WTC11 (cell line): Measurements from ENCODE around the gene TKFC. TPM values are rescaled to one million over a fixed set of nuclear protein-coding genes. Genes with fewer than 3 reads are reported as not detected.

ENCODE experiments used
- ATAC-seq: fragments of 200-7000 bp; cut with Tn5 transposase; 2 replicates; pipeline ENCODE4 v1.10.0; 2021; ENCODE audit warnings: mild to moderate bottlenecking, moderate library complexity
- CTCF ChIA-PET: fragments of 300-600 bp; sonication (Branson Sonifier 250); formaldehyde crosslinking; loops from one replicate; lab custom pipeline; 2021; ENCODE audit warnings: antibody characterized with exemption; lab: Charles Lee
- POLR2A ChIA-PET: fragments of 350-600 bp; sonication (Branson Sonifier 250); formaldehyde crosslinking; loops from one replicate; lab custom pipeline; 2021; ENCODE audit warnings: antibody characterized with exemption; lab: Charles Lee
- DNase-seq: peaks from one replicate; pipeline ENCODE4 v3.0.0; 2021; ENCODE audit warnings: low spot score
- H3K27ac Mint-ChIP-seq: 2 replicates; pipeline ENCODE4 v1.8.0; 2021; ENCODE audit warnings: mixed read lengths
- H3K27me3 Mint-ChIP-seq: 2 replicates; pipeline ENCODE4 v1.8.0; 2021; ENCODE audit warnings: low read depth, mild to moderate bottlenecking, moderate library complexity, mixed read lengths
- H3K36me3 Mint-ChIP-seq: 2 replicates; pipeline ENCODE4 v1.8.0; 2021; ENCODE audit warnings: mixed read lengths
- H3K4me1 Mint-ChIP-seq: 2 replicates; pipeline ENCODE4 v1.8.0; 2022; ENCODE audit warnings: mixed read lengths
- H3K4me3 Mint-ChIP-seq: 2 replicates; pipeline ENCODE4 v1.8.0; 2021; ENCODE audit warnings: mild to moderate bottlenecking, moderate library complexity, mixed read lengths
- H3K9me3 Mint-ChIP-seq: 2 replicates; pipeline ENCODE4 v1.8.0; 2021; ENCODE audit warnings: mixed read lengths
- CBFB ChIP-seq: sonication (generic); formaldehyde crosslinking; IDR thresholded peaks from 2 replicates; pipeline ENCODE4 v1.8.1; 2022; ENCODE audit warnings: mild to moderate bottlenecking, low read depth, missing genetic modification reagents
- CREB1 ChIP-seq: sonication (generic); formaldehyde crosslinking; IDR thresholded peaks from 2 replicates; pipeline ENCODE4 v1.8.0; 2023; ENCODE audit warnings: mild to moderate bottlenecking, missing genetic modification reagents
- CREM ChIP-seq: sonication (generic); formaldehyde crosslinking; IDR thresholded peaks from 2 replicates; pipeline ENCODE4 v1.8.1; 2022; ENCODE audit warnings: mild to moderate bottlenecking, missing genetic modification reagents, moderate library complexity
- CTCF ChIP-seq: fragments of 200-600 bp; IDR thresholded peaks from 2 replicates; pipeline ENCODE4 v1.8.0; 2022; ENCODE audit warnings: antibody characterized with exemption
- ELF4 ChIP-seq: sonication (generic); formaldehyde crosslinking; IDR thresholded peaks from 2 replicates; pipeline ENCODE4 v1.8.1; 2022; ENCODE audit warnings: low read depth, mild to moderate bottlenecking, moderate library complexity, missing genetic modification reagents
- ETV6 ChIP-seq: sonication (generic); formaldehyde crosslinking; IDR thresholded peaks from 2 replicates; pipeline ENCODE4 v1.8.1; 2022; ENCODE audit warnings: mild to moderate bottlenecking, missing genetic modification reagents
- GABPB1 ChIP-seq: sonication (generic); formaldehyde crosslinking; IDR thresholded peaks from 2 replicates; pipeline ENCODE4 v1.8.1; 2023; ENCODE audit warnings: mild to moderate bottlenecking, missing genetic modification reagents
- JAZF1 ChIP-seq: fragments of 250-450 bp; sonication (Bioruptor Pico); IDR thresholded peaks from 2 replicates; pipeline ENCODE4 v1.9.0; 2021; ENCODE audit warnings: moderate library complexity, mild to moderate bottlenecking, inconsistent platforms
- KAT7 ChIP-seq: sonication (generic); formaldehyde crosslinking; IDR thresholded peaks from 2 replicates; pipeline ENCODE4 v1.8.1; 2023; ENCODE audit warnings: missing genetic modification reagents, mild to moderate bottlenecking, borderline replicate concordance
- MAX ChIP-seq: sonication (generic); formaldehyde crosslinking; IDR thresholded peaks from 2 replicates; pipeline ENCODE4 v1.8.0; 2022; ENCODE audit warnings: mild to moderate bottlenecking, missing genetic modification reagents
- NR1H2 ChIP-seq: sonication (generic); formaldehyde crosslinking; IDR thresholded peaks from 2 replicates; pipeline ENCODE4 v1.9.0; 2021; ENCODE audit warnings: mild to moderate bottlenecking, moderate library complexity, missing genetic modification reagents
- NR3C1 ChIP-seq: sonication (generic); formaldehyde crosslinking; conservative IDR thresholded peaks from 2 replicates; pipeline ENCODE4 v1.8.1; 2023; ENCODE audit warnings: low read depth, mild to moderate bottlenecking, missing genetic modification reagents
- OVOL2 ChIP-seq: fragments of 250-450 bp; sonication (Bioruptor Pico); IDR thresholded peaks from 2 replicates; pipeline ENCODE4 v1.9.0; 2021; ENCODE audit warnings: mild to moderate bottlenecking, borderline replicate concordance
- PRRX2 ChIP-seq: fragments of 250-450 bp; sonication (Bioruptor Pico); IDR thresholded peaks from 2 replicates; pipeline ENCODE4 v1.8.0; 2021; ENCODE audit warnings: mild to moderate bottlenecking
- ZNF121 ChIP-seq: sonication (generic); formaldehyde crosslinking; IDR thresholded peaks from 2 replicates; pipeline ENCODE4 v1.8.0; 2023; ENCODE audit warnings: missing genetic modification reagents
- ZNF317 ChIP-seq: sonication (generic); formaldehyde crosslinking; IDR thresholded peaks from 2 replicates; pipeline ENCODE4 v1.8.1; 2023; ENCODE audit warnings: low read depth, mild to moderate bottlenecking, moderate library complexity, missing genetic modification reagents, borderline replicate concordance
- total RNA-seq: library from RNA; stranded (reverse); gene quantifications from 3 replicates; pipeline ENCODE4 v1.2.3, GENCODE V29; 2021
- TF ChIP-seq, protein P1 (sequence below): sonication (generic); formaldehyde crosslinking; IDR thresholded peaks from 2 replicates; pipeline ENCODE4 v1.8.1; 2023; ENCODE audit warnings: mild to moderate bottlenecking, missing genetic modification reagents, moderate library complexity
- TF ChIP-seq, protein P2 (sequence below): sonication (generic); formaldehyde crosslinking; IDR thresholded peaks from 2 replicates; pipeline ENCODE4 v1.8.1; 2022; ENCODE audit warnings: mild to moderate bottlenecking, missing genetic modification reagents, moderate library complexity, borderline replicate concordance
- TF ChIP-seq, protein P3 (sequence below): sonication (generic); formaldehyde crosslinking; IDR thresholded peaks from 2 replicates; pipeline ENCODE4 v1.8.1; 2023; ENCODE audit warnings: mild to moderate bottlenecking, missing genetic modification reagents
- TF ChIP-seq, protein P4 (sequence below): sonication (generic); formaldehyde crosslinking; IDR thresholded peaks from 2 replicates; pipeline ENCODE4 v1.8.0; 2022; ENCODE audit warnings: missing genetic modification reagents

The TKFC gene
- total RNA-seq, 1 experiment from 2014 or later: 86.8 TPM

DNA sequence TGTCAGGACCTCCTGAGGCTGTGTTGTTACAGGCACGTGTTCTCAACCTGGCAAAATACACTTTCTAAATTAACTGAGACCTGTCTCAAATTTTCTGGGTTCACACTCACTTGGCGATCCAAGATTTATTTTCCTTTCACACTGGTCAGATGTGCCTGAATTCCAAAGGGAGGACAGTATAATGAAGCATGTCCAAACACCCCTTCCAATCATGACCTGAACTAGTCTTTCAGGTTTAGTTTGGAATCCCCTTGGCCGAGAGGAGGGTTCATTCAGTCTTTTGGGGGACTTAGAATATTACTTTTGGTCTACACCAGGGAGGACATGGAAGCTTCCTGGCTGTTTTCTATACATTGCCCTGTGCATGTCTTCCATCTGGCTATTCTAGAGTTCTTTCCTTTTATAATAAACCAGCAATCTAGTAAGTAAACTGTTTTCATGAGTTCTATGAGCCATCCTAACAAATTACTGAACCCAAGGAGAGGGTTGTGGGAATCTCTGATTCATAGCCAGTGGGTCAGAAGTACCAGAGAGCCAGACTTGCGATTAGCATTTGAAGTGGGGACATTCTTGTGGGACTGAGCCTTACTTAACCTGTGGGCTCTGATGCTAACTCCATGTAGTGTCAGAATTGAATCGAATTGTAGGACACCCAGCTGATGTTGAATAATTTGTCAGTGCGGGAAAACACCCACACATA, 44.6 kb downstream of the TKFC start (continued):
- TF ChIP-seq, protein P1, sequence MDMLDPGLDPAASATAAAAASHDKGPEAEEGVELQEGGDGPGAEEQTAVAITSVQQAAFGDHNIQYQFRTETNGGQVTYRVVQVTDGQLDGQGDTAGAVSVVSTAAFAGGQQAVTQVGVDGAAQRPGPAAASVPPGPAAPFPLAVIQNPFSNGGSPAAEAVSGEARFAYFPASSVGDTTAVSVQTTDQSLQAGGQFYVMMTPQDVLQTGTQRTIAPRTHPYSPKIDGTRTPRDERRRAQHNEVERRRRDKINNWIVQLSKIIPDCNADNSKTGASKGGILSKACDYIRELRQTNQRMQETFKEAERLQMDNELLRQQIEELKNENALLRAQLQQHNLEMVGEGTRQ (CRISPR knock-in tag): no peak
- no peak for TF ChIP-seq CREB1 (CRISPR knock-in tag)

- H3K9me3 Mint-ChIP-seq: peaks cover 14% of the 10 kb centered on the region
- POLR2A ChIA-PET: no interaction called here
Measured at GRCh38 chr11:61378713-61379313, 45.8 kb downstream of the TKFC start.

DNA sequence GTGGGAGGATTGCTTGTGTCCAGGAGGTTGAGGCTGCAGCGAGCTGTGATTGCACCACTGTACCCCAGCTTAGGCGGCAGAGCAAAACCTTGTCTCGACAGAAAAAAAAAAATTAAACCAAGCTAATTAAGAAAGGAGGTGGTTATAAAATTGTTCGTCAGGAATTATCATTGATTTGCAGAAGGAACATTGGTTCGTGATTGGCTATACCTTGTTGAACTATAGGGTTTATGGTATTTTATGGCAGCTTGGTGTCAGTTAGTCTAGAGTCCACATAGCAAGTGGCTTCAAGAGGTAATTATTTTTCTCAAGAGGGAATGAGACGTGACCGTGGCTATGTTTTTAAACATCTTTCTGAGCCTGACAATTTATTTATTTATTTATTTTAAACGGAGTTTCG, 47.9 kb downstream of the TKFC start:
- peaks cover 10% of the 10 kb centered on the region for H3K9me3 Mint-ChIP-seq
- no peak overlapping the region for H3K4me3 Mint-ChIP-seq
- H3K36me3 Mint-ChIP-seq: peaks cover 14% of the 10 kb centered on the region
- POLR2A ChIA-PET: no interaction called here
- CTCF ChIA-PET: interaction anchor here (0.6 to 10.1 kb wide), 4 partner anchors 12 to 86 kb away, joined by 3 to 346 read pairs (median 4); partner anchors contain the start of genes DDB1, TKFC and VWCE
- H3K27me3 Mint-ChIP-seq: no peaks in the 10 kb centered on the region
- TF ChIP-seq ZNF121 (CRISPR knock-in tag) (no peak), ELF4 (CRISPR knock-in tag) (no peak), NR1H2 (CRISPR knock-in tag) (no peak), NR3C1 (CRISPR knock-in tag) (no peak), GABPB1 (CRISPR knock-in tag) (no peak), KAT7 (no peak), JAZF1 (no peak), CBFB (no peak), CTCF (no peak), OVOL2 (CRISPR knock-in tag) (no peak), CREM (CRISPR knock-in tag) (no peak), ZNF317 (no peak), MAX (CRISPR knock-in tag) (no peak), ETV6 (CRISPR knock-in tag) (no peak)
- TF ChIP-seq, protein P2, sequence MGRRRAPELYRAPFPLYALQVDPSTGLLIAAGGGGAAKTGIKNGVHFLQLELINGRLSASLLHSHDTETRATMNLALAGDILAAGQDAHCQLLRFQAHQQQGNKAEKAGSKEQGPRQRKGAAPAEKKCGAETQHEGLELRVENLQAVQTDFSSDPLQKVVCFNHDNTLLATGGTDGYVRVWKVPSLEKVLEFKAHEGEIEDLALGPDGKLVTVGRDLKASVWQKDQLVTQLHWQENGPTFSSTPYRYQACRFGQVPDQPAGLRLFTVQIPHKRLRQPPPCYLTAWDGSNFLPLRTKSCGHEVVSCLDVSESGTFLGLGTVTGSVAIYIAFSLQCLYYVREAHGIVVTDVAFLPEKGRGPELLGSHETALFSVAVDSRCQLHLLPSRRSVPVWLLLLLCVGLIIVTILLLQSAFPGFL (CRISPR knock-in tag): no peak
- TF ChIP-seq, protein P3, sequence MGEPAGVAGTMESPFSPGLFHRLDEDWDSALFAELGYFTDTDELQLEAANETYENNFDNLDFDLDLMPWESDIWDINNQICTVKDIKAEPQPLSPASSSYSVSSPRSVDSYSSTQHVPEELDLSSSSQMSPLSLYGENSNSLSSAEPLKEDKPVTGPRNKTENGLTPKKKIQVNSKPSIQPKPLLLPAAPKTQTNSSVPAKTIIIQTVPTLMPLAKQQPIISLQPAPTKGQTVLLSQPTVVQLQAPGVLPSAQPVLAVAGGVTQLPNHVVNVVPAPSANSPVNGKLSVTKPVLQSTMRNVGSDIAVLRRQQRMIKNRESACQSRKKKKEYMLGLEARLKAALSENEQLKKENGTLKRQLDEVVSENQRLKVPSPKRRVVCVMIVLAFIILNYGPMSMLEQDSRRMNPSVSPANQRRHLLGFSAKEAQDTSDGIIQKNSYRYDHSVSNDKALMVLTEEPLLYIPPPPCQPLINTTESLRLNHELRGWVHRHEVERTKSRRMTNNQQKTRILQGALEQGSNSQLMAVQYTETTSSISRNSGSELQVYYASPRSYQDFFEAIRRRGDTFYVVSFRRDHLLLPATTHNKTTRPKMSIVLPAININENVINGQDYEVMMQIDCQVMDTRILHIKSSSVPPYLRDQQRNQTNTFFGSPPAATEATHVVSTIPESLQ: no peak
- TF ChIP-seq, protein P4, sequence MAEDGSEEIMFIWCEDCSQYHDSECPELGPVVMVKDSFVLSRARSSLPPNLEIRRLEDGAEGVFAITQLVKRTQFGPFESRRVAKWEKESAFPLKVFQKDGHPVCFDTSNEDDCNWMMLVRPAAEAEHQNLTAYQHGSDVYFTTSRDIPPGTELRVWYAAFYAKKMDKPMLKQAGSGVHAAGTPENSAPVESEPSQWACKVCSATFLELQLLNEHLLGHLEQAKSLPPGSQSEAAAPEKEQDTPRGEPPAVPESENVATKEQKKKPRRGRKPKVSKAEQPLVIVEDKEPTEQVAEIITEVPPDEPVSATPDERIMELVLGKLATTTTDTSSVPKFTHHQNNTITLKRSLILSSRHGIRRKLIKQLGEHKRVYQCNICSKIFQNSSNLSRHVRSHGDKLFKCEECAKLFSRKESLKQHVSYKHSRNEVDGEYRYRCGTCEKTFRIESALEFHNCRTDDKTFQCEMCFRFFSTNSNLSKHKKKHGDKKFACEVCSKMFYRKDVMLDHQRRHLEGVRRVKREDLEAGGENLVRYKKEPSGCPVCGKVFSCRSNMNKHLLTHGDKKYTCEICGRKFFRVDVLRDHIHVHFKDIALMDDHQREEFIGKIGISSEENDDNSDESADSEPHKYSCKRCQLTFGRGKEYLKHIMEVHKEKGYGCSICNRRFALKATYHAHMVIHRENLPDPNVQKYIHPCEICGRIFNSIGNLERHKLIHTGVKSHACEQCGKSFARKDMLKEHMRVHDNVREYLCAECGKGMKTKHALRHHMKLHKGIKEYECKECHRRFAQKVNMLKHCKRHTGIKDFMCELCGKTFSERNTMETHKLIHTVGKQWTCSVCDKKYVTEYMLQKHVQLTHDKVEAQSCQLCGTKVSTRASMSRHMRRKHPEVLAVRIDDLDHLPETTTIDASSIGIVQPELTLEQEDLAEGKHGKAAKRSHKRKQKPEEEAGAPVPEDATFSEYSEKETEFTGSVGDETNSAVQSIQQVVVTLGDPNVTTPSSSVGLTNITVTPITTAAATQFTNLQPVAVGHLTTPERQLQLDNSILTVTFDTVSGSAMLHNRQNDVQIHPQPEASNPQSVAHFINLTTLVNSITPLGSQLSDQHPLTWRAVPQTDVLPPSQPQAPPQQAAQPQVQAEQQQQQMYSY: no peak
- ATAC-seq (no peak), DNase-seq (no peak)
- peaks cover 8% of the 10 kb centered on the region; the same call in 1 of the 2 replicates for H3K4me1 Mint-ChIP-seq
- no peak overlapping the region for H3K27ac Mint-ChIP-seq

More at GRCh38 chr11:61378713-61379313, 45.8 kb downstream of the TKFC start:
- CTCF ChIA-PET: interaction anchor here (0.8 to 1.0 kb wide), 2 partner anchors 43 to 46 kb away, joined by 3 to 4 read pairs; partner anchors contain the start of genes DDB1 and TKFC
- Mint-ChIP-seq H3K27me3 (no peaks in the 10 kb centered on the region), H3K27ac (no peak overlapping the region), H3K36me3 (peaks cover 32% of the 10 kb centered on the region)
- no peak for ATAC-seq
- DNase-seq: no peak
- TF ChIP-seq ETV6 (CRISPR knock-in tag) (no peak), PRRX2 (CRISPR knock-in tag) (no peak)
- TF ChIP-seq, all 79 proteins: peak for 0
- H3K4me1 Mint-ChIP-seq: 0 out of 2 replicates have a peak, but pooled peaks cover 3% of the 10 kb centered on the region
- no peak overlapping the region for H3K4me3 Mint-ChIP-seq
